GM12892 (cell line): ENCODE results near the gene RSKR.
"Not testable (repeated sequence)": the region's sequence is repeated elsewhere in the genome, so short reads cannot be mapped to it uniquely, and the experiment has no call there.

Experiments used
- DNase-seq: peaks from one replicate; pipeline ENCODE4 v3.0.0; 2011; ENCODE audit not compliant: insufficient read length
- FAIRE-seq: peaks from 2 replicates; lab custom pipeline; 2011; peaks lifted over from hg19 to GRCh38; lab: Jason Lieb, UNC
- POLR2A ChIP-seq: IDR thresholded peaks from 2 replicates; pipeline ENCODE4 v1.6.1; 2011; ENCODE audit warnings: low read depth, low read length, control low read depth
- POLR2AphosphoS5 ChIP-seq: IDR thresholded peaks from 2 replicates; pipeline ENCODE4 v1.6.1; 2011; ENCODE audit warnings: low read depth, low read length, control low read depth
- TAF1 ChIP-seq: IDR thresholded peaks from 2 replicates; pipeline ENCODE4 v1.6.1; 2011; ENCODE audit warnings: low read depth, mild to moderate bottlenecking, control low read depth, low read length, borderline replicate concordance

RSKR gene

GRCh38 chr17:28592260-28592659 lies 21.7 kb downstream of the RSKR start:
- DNase-seq, result no peak
- FAIRE-seq, result no peak
- no peak for TF ChIP-seq POLR2A
- TF ChIP-seq TAF1, result no peak
- no peak for TF ChIP-seq POLR2AphosphoS5

DNA sequence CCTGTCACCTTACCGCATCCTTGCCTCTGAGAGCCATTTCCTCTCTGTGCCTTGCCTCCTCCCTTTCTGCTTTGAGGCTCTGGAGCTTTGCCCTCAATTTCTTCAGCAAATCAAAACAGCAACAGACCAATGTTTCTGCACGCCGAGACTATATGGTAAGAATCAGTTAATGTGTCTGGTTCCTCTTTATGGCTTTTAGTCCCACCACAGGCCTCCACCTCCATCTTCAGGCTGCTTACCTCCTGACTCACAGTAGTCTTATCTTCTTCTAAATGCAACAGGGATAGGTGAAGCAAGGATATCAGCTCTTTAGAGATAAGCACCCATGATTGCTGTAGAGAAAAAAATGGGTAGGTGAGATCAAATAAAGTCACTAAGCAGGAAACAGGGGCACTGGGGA lies 28.1 kb downstream of the RSKR start:
- DNase-seq (no peak), FAIRE-seq (no peak)
- TF ChIP-seq POLR2AphosphoS5 (no peak), POLR2A (no peak), TAF1 (no peak)

DNA sequence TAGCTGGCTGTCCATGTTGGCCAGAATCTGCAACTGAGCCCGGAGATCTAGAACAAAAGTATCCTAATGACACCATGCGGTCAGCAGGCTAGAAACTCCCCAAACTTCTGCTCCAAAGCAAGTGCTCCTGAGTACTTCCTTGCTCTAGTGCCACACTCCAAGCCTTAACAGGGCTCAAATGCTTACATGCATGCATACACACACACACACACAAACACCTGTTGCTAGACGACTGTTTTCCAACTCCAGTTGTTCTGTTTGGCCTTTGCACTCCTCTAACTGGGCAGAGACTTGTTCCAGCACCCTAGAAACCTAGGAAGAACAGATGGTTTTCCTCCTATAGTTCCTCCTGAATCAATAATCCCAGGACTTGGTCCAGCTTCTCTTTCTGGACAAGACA lies 29.6 kb downstream of the RSKR start:
- FAIRE-seq (no peak), DNase-seq (no peak)
- no peak for TF ChIP-seq POLR2AphosphoS5
- TF ChIP-seq TAF1, result no peak
- TF ChIP-seq POLR2A, result no peak

DNA sequence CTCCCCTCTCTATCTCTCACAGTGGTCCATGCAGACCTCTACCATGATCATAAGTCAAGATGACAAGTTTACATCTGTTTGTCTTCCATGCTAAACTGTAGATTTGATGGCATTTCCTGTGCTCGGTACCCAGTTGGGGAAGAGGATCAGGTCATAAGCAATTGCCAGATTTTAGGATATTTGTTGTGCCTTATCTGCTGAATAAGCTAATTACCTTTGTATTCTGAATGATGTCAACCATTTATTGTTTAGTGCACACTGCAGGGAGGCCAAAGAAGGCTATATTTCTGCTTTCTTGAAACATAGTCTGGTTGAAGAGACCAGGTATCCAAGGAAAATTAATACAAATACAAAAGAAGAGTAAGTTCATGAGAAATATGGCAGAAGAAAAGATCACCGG lies 31.5 kb downstream of the RSKR start:
- DNase-seq (no peak), FAIRE-seq (no peak)
- no peak for TF ChIP-seq POLR2A
- TF ChIP-seq TAF1, result no peak

DNA sequence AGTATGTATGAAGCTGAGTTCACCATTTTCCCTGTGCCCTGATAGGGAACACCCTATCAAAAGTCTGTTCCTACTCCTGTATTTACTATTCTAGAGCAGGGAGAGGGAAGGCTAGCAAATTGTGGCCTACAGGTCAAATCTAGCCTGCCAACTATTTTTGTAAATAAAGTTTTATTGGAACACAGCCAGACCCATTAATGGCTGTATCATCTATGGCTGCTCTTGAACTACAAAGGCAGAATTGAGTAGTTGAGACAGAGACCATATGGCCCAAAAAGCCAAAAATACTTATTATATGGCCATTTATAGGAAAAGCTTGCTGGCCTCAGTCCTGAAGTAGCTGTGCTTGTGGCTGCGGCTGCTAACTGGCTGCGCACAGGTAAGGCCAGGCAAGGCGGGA lies 33.0 kb downstream of the RSKR start:
- no peak for FAIRE-seq
- no peak for DNase-seq
- TF ChIP-seq TAF1 (no peak), POLR2A (no peak), POLR2AphosphoS5 (no peak)

- FAIRE-seq (no peak), DNase-seq (no peak)
- TF ChIP-seq TAF1 (no peak), POLR2AphosphoS5 (no peak)
These were observed 34.5 kb downstream of the RSKR start for GRCh38 chr17:28579526-28579925.

GRCh38 chr17:28578246-28579195 lies 35.5 kb downstream of the RSKR start:
- DNase-seq, result no peak
- TF ChIP-seq POLR2AphosphoS5 (0 out of 2 replicates have a peak, but pooled peaks have one; percentile 26), TAF1 (no peak)
- no peak for FAIRE-seq

GRCh38 chr17:28577466-28577824 lies 36.5 kb downstream of the RSKR start:
- FAIRE-seq (no peak), DNase-seq (no peak)

DNA sequence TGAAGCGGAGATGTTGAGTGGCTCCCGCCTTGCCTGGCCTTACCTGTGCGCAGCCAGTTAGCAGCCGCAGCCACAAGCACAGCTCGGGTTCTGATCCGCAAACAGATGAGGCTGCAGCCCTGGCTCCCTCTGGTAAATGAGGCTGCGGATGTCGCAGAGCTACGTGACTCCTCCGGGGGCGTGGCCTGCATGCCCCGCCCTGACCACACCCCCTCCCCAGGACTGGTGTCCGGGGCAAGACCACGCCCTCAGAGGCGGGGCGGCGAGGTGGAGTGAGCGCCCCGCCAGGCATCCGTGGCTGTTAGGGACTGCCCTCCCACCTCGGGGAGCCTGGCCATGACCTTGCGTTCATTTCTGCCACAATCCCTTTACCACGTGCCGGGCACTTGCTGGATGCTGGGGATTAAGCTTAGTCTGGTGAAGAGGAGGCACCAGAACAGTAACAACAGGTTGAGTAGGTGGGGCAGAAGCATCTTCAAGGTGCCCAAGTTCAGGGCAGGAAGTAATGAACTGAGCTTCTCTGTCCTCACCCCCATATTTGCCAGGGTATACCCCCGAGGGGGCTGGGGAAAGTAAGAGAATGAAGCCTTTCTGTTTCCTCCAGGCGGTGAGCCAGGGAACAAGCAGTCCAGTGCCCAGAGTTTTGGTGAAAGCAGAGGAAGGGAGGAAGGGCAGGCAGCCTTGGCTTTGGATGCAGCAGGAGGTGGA lies 37.1 kb downstream of the RSKR start, which contains the start of gene ALDOC:
Gene ALDOC, minus strand, starts transcription at position 138 of the 708 bp plus-strand sequence. CDS start 1,363 bp downstream, outside the sequence.
- peak; percentile 99 for FAIRE-seq
- TF ChIP-seq TAF1 (peak; percentile 88), POLR2AphosphoS5 (peak; percentile 94), POLR2A (peak; percentile 93)
- peak; percentile 97 for DNase-seq

More at GRCh38 chr17:28577466-28577824, 36.5 kb downstream of the RSKR start:
- no peak for TF ChIP-seq POLR2A
- no peak for TF ChIP-seq POLR2AphosphoS5
- TF ChIP-seq TAF1, result no peak

DNA sequence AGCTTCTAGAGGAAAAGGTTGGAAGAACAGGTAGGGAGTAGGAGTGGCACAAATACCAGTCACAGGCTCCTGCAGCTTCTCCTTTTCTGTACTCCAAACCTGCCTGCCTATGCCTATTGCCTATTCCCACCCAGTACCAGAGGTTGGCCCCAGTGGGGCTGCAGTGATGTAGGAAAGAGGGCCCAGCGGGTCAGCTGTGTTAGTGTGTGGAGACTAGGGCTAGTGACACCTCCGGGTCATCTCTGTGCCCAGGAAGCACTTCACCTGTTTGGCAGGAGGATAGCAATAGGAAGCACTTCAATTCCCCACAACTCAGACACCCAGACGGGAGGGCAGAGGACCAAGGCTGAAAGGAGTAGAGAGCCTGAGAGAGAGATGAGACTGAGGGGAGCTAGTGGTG lies 38.0 kb downstream of the RSKR start:
- peak; percentile 24 for FAIRE-seq

GRCh38 chr17:28575126-28575795 lies 38.7 kb downstream of the RSKR start:
- FAIRE-seq, result no peak
- TF ChIP-seq TAF1, result no peak
- TF ChIP-seq POLR2AphosphoS5, result no peak
- TF ChIP-seq POLR2A, result no peak
- DNase-seq, result no peak

More for the DNA sequence above, 38.0 kb downstream of the RSKR start:
- DNase-seq, result not testable (repeated sequence)

DNA sequence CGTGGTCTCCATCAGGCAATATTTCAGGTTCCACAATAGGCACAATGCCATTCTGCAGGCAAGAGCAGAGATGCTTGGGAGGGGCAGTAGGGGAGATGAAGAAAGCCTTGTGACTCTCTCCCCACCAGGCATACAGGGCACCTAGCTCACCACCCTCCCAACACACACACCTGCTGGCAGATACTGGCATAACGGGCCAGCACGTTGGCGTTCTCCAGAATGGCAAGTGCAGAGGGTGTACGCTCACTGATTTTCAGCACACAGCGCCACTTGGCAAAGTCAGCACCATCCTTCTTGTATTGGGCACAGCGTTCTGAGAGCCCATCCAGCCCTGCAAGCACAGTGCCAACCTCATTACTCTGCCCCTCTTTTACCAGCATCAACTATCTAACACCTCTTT lies 39.5 kb downstream of the RSKR start:
- FAIRE-seq, result no peak
- no peak for DNase-seq

More for the DNA sequence above, 39.5 kb downstream of the RSKR start:
- TF ChIP-seq POLR2AphosphoS5 (no peak), POLR2A (no peak), TAF1 (no peak)
